H1 (cell line): ENCODE data around the gene CAMTA1. TPM values are rescaled to one million over a fixed set of nuclear protein-coding genes. Genes with fewer than 3 reads are reported as not detected.

Source experiments
- E2F6 ChIP-seq: IDR thresholded peaks from 2 replicates; pipeline ENCODE4 v1.6.1; 2012; ENCODE audit warnings: inconsistent platforms
- EP300 ChIP-seq, 2 experiments: IDR thresholded peaks; 1 replicate in 1 of 2; 2 replicates in 1 of 2; pipeline ENCODE4 v1.6.1; 2011 to 2012; ENCODE audit warnings: low read depth in 2 of 2, low read length in 2 of 2, mild to moderate bottlenecking in 2 of 2, borderline replicate concordance in 1 of 2, inconsistent platforms in 1 of 2, moderate library complexity in 1 of 2
- EZH2 ChIP-seq: fragments of 200-600 bp; sonication (generic); IDR thresholded peaks from 2 replicates; pipeline ENCODE4 v1.7.1; 2012; ENCODE audit warnings: low read depth, mild to moderate bottlenecking, moderate library complexity, low read length, inconsistent platforms; ENCODE audit not compliant: severe bottlenecking
- HDAC2 ChIP-seq, 2 experiments: fragments of 300-600 bp in 1 of 2; sonication (generic) in 1 of 2; IDR thresholded peaks; 2 replicates each; pipeline ENCODE4 v1.6.1; 2011 to 2012; ENCODE audit warnings: low read depth in 2 of 2, low read length in 2 of 2, mild to moderate bottlenecking in 2 of 2, moderate library complexity in 2 of 2, borderline replicate concordance in 1 of 2, inconsistent platforms in 1 of 2
- POLR2AphosphoS5 ChIP-seq: IDR thresholded peaks from 2 replicates; pipeline ENCODE4 v1.6.1; 2011; ENCODE audit warnings: low read depth, low read length
- polyA plus RNA-seq, 7 experiments: library from polyadenylated mRNA; depleted of rRNA in 3 of 7; stranded (reverse) in 5 of 7; unstranded in 2 of 7; fragments of >200 nt in 5 of 7; fragments of 200-250 nt in 2 of 7; gene quantifications; 1 replicate in 5 of 7; 2 replicates in 1 of 7; 4 replicates in 1 of 7; pipeline versions ENCODE4 v1.2.1 to v1.2.3, GENCODE V29; 2011 to 2013; ENCODE audit warnings: missing spikeins in 2 of 7, mixed read lengths in 2 of 7
- total RNA-seq: library from RNA; stranded (reverse); fragmentation: NEBNext Ultra II Directional; extraction: Animal tissue kit (Norgen Biotek cat#: 25700); gene quantifications from 2 replicates; pipeline ENCODE4 v1.2.1, GENCODE V29; 2021

The CAMTA1 gene
- total and polyA plus RNA-seq, 2 of the 8 experiments (the other 6 are each of a cell fraction or from before 2014, with no cell fraction given), result 65.0 to 119 TPM

GRCh38 chr1:6775261-6776043 is 9.8 kb upstream of the CAMTA1 start (continued):
- TF ChIP-seq EP300 (IDR thresholded peaks at IDR 0.05; ENCODE audit: borderline replicate concordance in 1 of 2, low read depth in 2 of 2, low read length in 2 of 2) (no peak), EZH2 (no peak), HDAC2 (IDR thresholded peaks at IDR 0.05; ENCODE audit: borderline replicate concordance in 1 of 2, low read depth in 2 of 2, low read length in 2 of 2) (no peak), POLR2AphosphoS5 (no peak), E2F6 (no peak)
